Activated effector memory CD4-positive, alpha-beta T cell treated with anti-CD3 and anti-CD28 coated beads, Interleukin-2, amount 50 U/mL, for 16 hours (primary cell): ENCODE measurements around the gene STOML2.

Source experiments
- DNase-seq: peaks from one replicate; pipeline ENCODE4 v3.0.0-alpha.2; 2020

Gene STOML2

DNA sequence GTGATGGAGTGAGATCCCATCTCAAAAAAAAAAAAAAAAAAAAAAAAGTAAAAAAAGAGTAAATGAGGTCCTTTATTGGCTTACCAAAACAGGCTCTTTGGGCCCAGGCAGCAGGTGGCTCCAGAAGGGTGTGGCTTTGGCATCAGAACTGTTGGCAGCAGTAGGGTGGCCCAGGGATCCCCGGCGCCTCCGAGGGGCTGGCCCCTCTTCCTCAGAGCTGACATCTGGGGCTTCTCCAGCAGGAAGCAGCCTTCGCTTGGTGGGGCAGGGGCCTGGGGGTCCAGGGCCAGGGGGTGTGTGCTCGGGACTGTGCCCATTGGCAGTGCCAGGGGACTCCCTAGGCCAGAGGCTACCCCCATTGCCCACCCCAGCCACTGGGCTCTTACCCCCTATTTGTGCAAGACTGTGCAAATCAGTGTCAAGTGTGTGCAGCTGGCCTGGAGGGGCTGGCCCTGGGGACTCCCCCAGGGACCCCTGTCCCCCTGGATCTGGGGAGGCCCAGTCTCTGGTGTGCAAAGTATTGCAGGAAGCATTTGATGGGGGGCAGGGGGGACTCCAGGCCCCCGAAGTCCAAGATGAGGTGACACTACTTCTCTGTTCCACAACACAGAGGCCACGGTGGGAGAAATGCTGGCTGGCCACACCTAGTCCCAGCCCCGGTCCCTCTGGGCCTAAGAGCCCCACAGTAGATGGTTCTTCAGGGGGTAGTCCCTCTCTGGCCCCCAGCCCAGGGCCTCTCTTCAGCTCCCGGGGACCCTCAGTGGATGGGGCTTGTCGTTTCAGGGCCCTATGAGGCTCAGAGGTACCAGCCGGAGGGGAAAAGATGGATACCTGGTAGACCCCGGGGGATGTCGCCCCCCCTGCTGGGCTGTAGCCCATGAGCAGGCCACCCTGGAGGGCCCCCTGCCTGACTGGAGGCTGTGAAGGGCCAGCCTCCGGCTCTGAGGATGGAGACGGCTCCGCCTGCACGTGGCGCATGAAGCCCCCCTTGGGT is 4.7 kb upstream of the STOML2 start:
- DNase-seq = peak; percentile 61

DNA sequence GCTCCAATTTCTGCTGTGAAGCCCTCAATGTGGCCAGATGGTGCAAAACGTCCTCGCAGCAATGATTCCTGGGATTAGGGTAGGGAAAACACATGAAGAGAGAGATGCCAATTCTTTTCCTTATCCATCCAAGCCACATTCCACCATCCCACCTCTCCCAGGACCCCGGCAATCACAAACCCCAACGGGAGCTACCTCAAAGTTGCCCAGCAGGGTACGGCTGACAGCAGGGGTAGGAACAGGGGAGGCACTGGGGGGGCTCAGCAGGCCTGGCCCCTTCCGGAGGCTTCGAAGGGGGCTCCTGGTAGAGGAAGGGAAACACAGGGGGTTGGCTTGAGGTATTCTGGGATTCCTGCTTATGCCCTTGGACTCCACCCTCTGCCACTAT is 3.4 kb upstream of the STOML2 start:
- no peak for DNase-seq

GRCh38 chr9:35105571-35106342 is 2.8 kb upstream of the STOML2 start:
- peak; percentile 53 for DNase-seq

DNA sequence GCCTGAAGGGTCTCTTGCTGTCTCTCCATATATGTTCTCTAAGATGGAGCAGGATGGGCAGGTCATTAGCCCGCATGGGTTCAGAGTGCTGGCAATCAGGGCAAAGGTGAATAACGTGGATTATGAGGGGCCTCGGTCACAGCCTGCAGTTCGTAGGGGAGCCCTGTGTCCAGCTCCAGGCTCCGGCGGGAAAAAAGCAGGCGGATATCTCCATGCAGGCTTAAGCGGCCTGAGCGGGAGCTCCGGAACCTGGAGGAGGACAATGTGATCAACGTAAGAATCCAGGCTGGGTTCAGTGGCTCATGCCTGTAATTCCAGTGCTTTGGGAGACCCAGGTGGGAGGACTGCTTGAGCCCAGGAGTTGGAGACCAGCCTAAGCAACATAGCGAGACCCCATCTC is 2.2 kb upstream of the STOML2 start:
- DNase-seq = no peak

DNA sequence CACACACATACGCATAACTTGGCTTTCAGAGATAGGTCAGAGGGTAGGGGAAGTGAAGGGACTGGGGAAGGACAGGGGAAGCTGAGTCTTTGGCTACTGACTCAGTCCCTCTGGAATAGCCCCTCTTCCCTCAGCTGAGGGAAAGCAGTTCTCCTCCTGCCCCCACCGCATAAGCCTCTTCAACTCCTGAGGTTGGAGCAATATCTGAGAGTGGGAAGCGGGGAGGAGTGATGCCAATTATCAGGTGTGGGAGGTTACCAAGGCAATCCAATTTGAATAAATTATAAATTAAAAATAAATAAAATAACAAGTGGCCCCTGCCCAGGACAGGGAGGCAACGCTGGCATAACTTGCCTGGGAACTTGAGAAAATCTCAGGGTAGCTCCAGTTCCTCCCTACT is 1.7 kb upstream of the STOML2 start:
- DNase-seq = no peak

GRCh38 chr9:35103660-35104191 is 795 bp upstream of the STOML2 start:
- no peak for DNase-seq

DNA sequence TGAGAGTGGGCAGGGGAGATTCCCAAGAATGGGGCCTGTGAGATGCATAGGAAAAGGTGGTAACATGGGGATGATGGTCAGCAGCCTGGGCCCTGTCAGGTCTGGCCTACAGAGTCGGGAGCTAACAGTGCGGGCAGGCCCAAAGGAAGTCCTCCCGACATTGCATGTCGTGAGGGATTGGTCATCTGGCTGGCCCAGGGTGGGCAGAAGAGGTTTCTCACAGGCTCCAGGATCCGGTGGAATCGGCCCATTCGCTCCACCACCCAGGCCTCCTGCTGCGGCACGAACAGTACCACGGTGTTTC is 514 bp downstream of the STOML2 start:
- DNase-seq = no peak

GRCh38 chr9:35097573-35097972 is 5.4 kb downstream of the STOML2 start:
- DNase-seq = no peak

- peak; percentile 96 for DNase-seq
Measured at GRCh38 chr9:35096035-35096849, 6.7 kb downstream of the STOML2 start, which contains the start of gene PIGO. Gene PIGO, minus strand, starts transcription at chr9:35096591. Its CDS starts 1,026 bp downstream, at chr9:35095565.

- no peak for DNase-seq
Measured at GRCh38 chr9:35091536-35091935, 11.4 kb downstream of the STOML2 start.

DNA sequence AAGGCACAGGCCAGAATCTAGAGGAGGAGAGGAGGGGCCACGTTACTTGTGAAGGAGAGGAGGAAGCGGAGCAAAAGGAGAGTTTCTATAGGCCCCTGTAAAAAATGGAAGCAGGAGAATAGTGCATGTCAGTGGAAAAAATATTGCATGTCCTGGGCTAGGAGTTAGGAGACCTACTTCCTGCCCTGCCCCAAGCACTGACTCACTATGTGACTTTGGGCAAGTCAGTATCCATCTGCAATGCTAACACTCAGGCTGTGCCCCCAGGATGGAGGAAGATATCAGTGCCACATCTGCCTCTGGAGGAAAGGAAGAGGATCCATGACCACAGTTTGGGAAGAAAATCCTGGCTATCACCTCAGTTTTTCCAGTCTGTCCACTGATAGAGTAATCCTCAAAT is 13.5 kb downstream of the STOML2 start:
- no peak for DNase-seq

DNA sequence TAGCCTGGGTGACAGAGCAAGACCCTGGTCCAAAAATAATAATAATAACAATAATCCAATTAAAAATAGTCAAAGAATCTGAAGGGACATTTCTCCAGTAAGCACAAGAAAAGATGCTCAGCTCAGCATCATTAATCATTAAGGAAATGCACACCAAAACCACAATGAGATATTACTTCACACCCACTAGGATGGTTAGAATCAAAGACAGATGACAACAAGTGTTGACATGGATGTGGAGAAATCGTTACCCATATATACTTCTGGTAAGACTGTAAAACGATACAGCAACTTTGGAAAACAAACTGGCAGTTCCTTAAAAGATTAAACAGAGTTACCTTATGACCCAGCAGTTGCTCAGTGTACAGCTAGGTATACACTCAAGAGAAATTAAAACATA is 17.9 kb downstream of the STOML2 start:
- DNase-seq = no peak

DNA sequence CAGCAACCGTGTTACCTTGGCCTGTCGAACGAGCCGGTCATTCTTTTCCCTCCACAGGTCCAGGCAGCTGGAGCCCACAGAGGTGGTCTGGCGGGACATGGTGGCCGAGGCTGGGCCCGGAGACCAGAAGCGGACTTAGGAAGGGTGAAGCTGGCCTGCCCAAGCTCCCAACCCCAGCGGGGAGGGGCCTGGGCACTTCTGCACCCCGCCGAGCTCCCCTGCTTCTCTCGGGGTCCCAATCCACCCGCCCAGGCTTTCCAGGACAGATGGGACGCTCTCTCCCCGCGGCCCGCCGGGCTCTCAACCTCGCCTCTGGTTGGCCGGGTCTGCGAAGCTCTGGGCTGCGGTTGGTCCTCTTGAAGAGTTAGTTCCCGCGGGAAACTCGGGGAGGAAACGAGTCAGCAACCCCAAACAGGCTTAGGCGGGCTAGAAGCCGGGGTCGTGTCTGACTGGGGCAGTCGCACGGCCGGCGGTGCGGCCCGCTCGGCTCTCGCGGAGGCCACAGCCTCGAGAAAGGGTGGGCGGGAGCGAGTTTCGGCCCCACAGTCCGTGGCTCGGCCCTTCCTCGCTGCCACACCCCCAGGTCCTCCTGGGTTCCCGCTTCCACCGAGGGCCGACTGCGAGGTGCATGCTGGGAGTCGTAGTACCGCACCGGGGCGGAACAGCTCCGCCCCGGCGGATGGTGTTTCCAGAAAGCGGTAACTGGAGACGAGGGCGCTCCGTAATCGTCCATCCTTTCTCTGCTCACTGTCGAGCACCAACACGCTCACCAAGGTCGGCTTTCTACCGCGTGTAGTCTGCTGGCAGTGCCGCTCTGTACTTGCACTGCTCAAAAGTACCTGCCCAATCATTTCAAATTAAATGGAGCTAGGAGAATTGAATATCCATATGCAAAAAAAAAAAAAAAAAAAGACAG is 23.2 kb downstream of the STOML2 start, which contains the start of gene FANCG:
Gene FANCG (minus strand): TSS at position 517 of the 916 bp plus-strand sequence. CDS start 418 bp downstream, at position 99.
- peak; percentile 94 for DNase-seq

DNA sequence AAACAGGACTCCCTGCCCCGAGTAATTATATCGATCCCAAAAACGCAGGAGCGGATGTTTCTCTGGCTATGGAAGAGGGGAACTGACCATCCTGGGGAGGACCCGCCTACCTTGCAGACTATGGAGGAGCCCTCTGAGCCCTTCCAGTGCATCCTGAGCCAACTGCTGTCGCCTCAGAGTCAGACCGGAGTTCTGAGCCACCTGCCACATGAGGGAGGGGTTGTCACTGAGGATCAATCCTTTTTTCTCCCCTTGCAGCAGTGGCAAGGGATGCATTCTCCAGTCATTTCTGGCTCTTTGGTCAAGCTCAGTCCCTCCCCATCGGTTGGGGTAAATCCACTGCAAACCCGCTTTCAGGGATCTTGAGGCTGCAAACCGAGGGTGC is 23.9 kb downstream of the STOML2 start:
- DNase-seq = no peak

- DNase-seq = no peak
Measured at GRCh38 chr9:35078066-35078465, 24.9 kb downstream of the STOML2 start.

DNA sequence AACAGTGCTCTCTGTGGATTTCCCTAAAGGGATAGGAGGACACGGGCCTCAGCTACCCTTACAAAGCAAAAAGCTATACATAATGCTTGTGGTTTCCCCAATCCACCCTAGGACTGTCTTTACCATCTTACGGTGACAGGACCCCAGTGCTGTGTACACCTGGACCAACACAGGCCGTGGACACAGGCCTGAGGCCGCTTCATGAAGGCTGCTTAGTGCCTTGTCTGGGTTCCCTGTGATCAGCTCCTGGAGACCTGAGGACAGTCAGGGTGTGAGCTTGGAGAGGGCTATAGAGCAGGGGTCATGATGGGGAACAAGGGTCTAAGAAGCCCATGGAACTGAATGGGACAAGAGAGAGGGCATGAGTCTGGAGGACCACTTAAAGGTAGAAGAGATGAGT is 26.1 kb downstream of the STOML2 start:
- no peak for DNase-seq

DNA sequence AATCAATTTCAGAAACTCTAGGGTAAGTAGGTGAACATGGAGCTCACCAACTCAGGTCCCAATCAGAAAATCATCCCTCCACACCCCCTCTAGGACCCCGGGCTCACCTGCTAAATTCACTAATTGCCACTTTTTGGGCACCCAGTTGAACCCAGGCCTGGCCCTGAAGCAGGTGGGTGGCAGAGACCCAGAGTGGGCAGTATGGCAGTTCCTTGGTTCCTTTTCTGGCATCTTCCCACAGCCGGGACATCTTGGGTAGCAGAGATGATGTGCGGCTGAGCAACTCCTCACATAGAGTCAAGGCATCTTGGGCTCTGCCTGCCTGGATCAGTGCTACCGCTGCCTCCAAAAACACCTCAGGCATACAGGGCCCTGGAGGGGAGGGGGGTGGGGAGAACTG is 27.6 kb downstream of the STOML2 start:
- no peak for DNase-seq

DNA sequence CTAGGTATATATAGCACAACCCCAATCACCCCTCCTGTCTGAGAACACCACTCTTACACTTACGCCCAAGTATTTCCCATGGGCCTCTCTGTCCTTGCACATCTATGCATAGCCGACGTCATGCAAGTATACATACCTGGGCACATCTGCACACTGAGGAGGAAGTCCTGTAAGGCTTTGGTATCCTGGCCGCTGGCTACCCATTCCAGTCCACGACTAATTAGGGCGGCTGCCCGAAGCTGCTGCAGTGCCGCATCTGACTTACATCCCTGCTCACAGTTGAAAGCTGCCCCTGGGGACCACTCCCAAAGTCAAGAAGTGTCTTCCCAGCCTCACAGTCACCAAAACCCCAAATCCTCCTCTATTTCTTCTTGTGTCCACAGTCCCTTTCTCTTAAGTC is 28.1 kb downstream of the STOML2 start:
- no peak for DNase-seq

DNA sequence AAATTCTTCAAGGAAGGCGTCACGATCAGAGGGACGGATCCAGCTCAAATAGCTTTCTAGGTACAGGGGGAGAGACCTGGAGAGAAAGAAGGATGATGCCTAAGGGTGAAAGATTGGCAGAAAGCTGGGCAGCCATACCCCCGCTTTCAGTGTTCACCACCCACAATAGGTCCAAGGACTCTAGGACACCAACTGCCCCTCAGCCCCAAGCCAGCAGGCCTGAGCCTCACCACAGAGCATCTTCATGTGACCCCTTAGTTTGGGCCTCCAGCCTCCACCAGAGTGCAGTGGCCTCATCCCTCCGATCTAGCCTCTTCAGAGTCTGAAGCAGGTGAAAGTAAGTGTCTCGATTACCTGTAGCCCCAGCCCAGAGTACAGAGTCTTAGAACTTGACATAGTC is 28.8 kb downstream of the STOML2 start:
- DNase-seq = no peak

- no peak for DNase-seq
Measured at GRCh38 chr9:35073279-35073612, 29.7 kb downstream of the STOML2 start.

DNA sequence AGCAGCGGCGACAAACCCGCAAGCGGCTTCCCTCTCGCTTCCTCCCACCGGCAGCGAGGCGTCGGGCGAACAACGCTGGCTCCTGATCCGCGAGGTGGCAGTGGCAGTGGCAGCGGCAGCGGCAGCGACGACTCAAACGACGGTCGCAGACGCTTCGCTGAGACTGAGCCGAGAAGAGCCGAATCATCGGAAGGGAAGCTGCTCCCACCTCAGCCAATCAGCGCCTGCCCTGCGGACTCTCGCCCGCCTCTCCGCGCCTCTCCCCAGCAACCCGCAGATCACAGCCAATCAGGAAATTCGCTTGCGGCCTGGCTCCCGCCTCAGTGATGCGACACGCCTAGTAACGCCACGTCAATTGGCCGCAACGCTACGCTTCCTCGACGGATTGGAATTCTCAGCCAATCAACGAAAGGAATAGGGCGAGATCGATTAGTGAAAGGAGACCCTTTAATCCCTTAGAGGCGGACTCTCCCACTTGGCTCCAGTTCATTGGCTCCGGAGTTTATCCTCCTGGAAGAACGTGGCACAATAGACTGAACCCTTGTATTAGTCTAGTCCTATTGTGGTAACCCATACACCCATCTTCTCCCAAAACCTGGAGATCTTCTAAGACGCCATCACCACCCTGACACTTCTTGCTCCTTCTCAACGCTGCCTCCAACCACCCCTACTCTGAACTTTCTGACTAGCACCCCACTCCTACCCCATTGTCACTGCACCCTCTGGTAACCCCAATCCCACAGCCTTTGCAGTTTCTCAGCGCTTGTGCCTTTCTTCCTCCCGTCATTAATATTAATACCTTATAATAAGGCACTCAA is 30.3 kb downstream of the STOML2 start, which contains the start of gene VCP:
Gene VCP (minus strand): TSS at position 165 of the 818 bp plus-strand sequence. CDS start 272 bp downstream, outside the sequence.
- peak; percentile 99 for DNase-seq
